Measurements from ENCODE around the gene SUN3.

GRCh38 chr7:48074204-48074654, 45.3 kb upstream of the SUN3 start:
- TF ChIP-seq CTCF (conservative IDR thresholded peaks at IDR 0.05; ENCODE audit: low read length) = no peak
- TF ChIP-seq EZH2phosphoT487 (IDR thresholded peaks at IDR 0.05; ENCODE audit: borderline replicate concordance, low read depth, low read length) = no peak

All from OCI-LY7 (cell line).